Stimulated activated CD8-positive, alpha-beta memory T cell treated with anti-CD3 and anti-CD28 coated beads, Interleukin-12 subunit alpha, Interleukin-12 subunit beta, amount 100 ng/mL, for 1 hour (primary cell): ENCODE measurements around the gene SFTA2.

ENCODE experiments used
- DNase-seq: peaks from one replicate; pipeline ENCODE4 v3.0.0-alpha.2; 2020; ENCODE audit warnings: low read depth

Gene SFTA2

GRCh38 chr6:30889921-30890645, 41.9 kb downstream of the SFTA2 start:
- DNase-seq = no peak

GRCh38 chr6:30889496-30889885, 42.5 kb downstream of the SFTA2 start:
- no peak for DNase-seq

- DNase-seq = no peak
Observed at GRCh38 chr6:30888816-30889495, 43.0 kb downstream of the SFTA2 start.

- no peak for DNase-seq
Observed at GRCh38 chr6:30887901-30888815, 43.8 kb downstream of the SFTA2 start.

GRCh38 chr6:30886897-30887255, 45.1 kb downstream of the SFTA2 start:
- DNase-seq = no peak

- no peak for DNase-seq
Observed at GRCh38 chr6:30885999-30886896, 45.7 kb downstream of the SFTA2 start.

GRCh38 chr6:30885481-30885998, 46.4 kb downstream of the SFTA2 start:
- DNase-seq = no peak

- DNase-seq = no peak
Observed at GRCh38 chr6:30884521-30885480, 47.2 kb downstream of the SFTA2 start.

- peak; percentile 17 for DNase-seq
Observed at GRCh38 chr6:30883685-30884520, 48.1 kb downstream of the SFTA2 start, which contains the start of gene DDR1. DDR1 (plus strand) TSS chr6:30884519; CDS start chr6:30888730, 4,211 bp downstream.

GRCh38 chr6:30882759-30883684, 48.9 kb downstream of the SFTA2 start:
- no peak for DNase-seq

- DNase-seq = no peak
Observed at GRCh38 chr6:30882204-30882758, 49.7 kb downstream of the SFTA2 start.

- DNase-seq = no peak
Observed at GRCh38 chr6:30881392-30882203, 50.4 kb downstream of the SFTA2 start.
